AG09309 (cell line): ENCODE results near the gene SPDYC.

Experiments
- DNase-seq: peaks from one replicate; pipeline ENCODE4 v3.0.0-alpha.2; 2010; ENCODE audit warnings: low read depth
- H3K4me3 ChIP-seq: 2 replicates; pipeline ENCODE4 v1.5.1; 2011; ENCODE audit warnings: mild to moderate bottlenecking, low read depth, low read length, moderate library complexity; ENCODE audit not compliant: control insufficient read depth
- TF ChIP-seq, protein P1 (sequence below): IDR thresholded peaks from 2 replicates; pipeline ENCODE4 v1.5.1; 2011; ENCODE audit warnings: mild to moderate bottlenecking, low read depth, low read length, inconsistent platforms; ENCODE audit not compliant: insufficient read depth, control insufficient read depth; ENCODE audit errors: missing control alignments

SPDYC gene

DNA sequence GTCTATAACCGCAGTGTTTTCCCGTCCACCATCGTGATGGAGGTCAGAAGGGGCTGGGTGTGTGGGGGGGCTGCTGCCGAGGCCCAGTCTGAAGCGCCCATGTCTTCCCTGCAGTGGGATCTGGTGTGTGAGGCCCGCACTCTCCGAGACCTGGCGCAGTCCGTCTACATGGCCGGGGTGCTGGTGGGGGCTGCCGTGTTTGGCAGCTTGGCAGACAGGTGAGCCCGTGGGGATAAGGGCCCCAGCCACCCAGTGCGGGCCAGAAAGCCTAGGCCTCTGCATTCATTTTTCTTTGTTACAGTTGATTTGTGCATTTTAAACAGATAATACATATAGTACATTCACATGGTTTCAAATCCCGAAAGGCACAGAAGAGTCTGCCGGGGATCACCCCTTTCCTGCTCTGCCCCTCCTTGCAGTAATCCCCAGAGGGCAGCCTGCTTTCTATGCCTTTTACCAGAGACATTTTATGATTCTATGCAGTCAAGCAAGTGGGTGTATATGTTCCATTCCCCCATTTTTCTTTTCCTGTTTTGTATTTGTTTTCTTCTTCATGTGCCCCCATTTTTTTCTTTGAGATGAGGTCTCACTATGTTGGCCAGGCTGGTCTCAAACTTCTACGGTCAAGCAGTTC is 44.3 kb downstream of the SPDYC start:
- no peak overlapping the region for H3K4me3 ChIP-seq
- DNase-seq, result no peak
- TF ChIP-seq, protein P1, sequence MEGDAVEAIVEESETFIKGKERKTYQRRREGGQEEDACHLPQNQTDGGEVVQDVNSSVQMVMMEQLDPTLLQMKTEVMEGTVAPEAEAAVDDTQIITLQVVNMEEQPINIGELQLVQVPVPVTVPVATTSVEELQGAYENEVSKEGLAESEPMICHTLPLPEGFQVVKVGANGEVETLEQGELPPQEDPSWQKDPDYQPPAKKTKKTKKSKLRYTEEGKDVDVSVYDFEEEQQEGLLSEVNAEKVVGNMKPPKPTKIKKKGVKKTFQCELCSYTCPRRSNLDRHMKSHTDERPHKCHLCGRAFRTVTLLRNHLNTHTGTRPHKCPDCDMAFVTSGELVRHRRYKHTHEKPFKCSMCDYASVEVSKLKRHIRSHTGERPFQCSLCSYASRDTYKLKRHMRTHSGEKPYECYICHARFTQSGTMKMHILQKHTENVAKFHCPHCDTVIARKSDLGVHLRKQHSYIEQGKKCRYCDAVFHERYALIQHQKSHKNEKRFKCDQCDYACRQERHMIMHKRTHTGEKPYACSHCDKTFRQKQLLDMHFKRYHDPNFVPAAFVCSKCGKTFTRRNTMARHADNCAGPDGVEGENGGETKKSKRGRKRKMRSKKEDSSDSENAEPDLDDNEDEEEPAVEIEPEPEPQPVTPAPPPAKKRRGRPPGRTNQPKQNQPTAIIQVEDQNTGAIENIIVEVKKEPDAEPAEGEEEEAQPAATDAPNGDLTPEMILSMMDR, result no peak

GRCh38 chr11:65215441-65216076 is 45.5 kb downstream of the SPDYC start:
- DNase-seq, result no peak
- TF ChIP-seq, protein P1, result no peak
- no peak overlapping the region for H3K4me3 ChIP-seq

DNA sequence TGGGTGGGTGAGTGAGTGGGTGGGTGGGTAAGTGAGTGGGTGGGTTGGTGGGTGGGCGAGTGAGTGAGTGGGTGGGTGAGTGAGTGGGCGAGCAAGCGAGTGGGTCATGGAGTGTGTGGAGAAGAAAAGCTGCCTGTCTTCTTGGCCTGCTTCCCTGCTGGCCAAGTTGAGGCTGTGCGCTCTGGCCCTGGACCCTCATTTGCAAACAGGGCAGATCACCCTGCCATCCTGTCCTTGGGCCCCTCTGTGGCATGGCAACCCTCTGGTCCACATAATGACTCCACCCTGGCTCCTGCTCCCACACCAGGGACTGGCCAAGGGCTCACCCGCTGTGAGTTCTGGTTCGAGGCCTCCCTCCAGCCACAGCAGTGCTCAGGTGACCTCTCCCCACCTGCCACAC is 46.8 kb downstream of the SPDYC start:
- TF ChIP-seq, protein P1, result no peak
- DNase-seq, result no peak
- no peak overlapping the region for H3K4me3 ChIP-seq

DNA sequence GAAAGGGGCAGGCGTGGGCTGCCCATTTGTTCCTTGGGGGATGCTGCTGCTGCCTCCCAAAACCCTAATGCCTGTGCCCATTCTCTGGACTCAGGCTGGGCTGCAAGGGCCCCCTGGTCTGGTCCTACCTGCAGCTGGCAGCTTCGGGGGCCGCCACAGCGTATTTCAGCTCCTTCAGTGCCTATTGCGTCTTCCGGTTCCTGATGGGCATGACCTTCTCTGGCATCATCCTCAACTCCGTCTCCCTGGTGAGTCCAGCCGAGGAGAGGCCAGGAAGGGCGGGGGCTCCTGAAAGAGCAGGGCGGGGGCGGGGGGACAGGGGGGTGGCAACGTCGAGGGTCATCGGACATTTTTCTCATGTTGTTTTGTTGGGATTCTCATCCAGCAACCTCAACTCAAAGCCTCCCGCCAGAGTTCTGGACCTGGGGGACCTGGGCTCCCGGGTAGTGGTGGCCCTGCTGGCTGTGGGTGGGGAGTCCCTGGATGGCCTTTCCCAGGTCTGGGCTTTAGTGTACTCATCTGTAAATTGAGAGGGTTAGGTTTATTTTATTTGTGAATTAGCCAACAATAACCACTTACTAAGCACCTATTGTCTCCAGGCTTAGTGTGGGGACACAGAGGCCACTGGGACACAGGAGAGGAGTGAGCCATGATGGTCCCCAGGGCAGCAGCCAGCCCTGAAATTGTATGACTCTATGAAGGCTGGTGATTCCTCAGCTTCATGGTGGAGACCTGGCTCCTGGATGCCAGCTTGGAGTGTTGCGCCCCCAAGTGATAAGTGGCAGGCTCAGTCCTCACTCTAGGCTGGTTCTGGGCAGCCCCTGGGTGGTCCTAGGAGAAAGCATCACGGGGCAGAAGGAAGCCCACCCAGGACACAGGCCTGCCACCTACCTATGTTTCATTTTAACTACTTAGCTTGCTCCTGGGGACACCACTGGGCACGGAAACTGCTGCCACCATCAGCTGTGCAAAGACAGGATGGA is 47.7 kb downstream of the SPDYC start:
- TF ChIP-seq, protein P1, result no peak
- DNase-seq, result no peak
- no peak overlapping the region for H3K4me3 ChIP-seq

DNA sequence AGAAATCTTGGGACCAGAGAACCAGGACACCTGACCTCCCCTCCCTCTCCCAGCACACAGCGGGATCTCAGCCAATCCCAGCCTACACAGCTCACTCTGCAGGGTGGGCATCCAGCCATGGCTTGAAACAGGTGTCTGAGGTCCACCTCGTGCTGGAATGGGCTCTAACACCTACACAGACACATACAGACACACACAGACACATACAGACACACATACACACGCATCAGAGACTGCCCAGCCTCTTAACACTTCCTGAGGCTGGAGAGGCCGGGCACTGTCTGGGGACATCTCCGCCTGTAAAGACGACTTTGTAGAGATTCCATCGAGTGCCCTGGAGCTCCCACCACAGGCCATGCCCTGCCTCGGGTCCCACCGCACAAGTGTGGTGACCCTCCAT is 48.4 kb downstream of the SPDYC start:
- no peak for DNase-seq
- H3K4me3 ChIP-seq, result no peak overlapping the region
- TF ChIP-seq, protein P1, result no peak

GRCh38 chr11:65219930-65220213 is 49.8 kb downstream of the SPDYC start:
- peak; percentile 45 for DNase-seq
- TF ChIP-seq, protein P1, result no peak
- no peak overlapping the region for H3K4me3 ChIP-seq
